Measurements from ENCODE around the gene KNOP1.

DNA sequence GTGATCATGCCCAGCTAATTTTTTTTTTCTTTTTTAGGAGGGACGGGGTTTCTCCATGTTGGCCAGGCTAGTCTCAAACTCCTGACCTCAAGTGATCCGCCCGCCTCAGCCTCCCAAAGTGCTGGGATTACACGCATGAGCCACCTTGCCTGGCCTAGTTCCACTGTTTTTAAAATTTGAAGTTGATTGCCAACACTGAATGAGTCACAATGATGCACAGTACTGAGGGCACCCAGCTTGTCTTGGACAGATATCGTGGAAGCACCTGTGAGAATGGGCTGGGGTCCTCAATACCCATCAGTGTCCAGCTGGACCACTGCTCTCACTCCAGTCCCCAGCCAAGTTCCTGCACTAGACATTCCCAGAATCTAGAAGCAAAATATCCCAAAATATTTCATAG is 2.5 kb downstream of the KNOP1 start:
- TF ChIP-seq, protein P1, sequence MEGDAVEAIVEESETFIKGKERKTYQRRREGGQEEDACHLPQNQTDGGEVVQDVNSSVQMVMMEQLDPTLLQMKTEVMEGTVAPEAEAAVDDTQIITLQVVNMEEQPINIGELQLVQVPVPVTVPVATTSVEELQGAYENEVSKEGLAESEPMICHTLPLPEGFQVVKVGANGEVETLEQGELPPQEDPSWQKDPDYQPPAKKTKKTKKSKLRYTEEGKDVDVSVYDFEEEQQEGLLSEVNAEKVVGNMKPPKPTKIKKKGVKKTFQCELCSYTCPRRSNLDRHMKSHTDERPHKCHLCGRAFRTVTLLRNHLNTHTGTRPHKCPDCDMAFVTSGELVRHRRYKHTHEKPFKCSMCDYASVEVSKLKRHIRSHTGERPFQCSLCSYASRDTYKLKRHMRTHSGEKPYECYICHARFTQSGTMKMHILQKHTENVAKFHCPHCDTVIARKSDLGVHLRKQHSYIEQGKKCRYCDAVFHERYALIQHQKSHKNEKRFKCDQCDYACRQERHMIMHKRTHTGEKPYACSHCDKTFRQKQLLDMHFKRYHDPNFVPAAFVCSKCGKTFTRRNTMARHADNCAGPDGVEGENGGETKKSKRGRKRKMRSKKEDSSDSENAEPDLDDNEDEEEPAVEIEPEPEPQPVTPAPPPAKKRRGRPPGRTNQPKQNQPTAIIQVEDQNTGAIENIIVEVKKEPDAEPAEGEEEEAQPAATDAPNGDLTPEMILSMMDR (IDR thresholded peaks at IDR 0.05), result no peak
- no peak for TF ChIP-seq POLR2A (IDR thresholded peaks at IDR 0.05)
